ENCODE data around the gene C17orf50. TPM values are rescaled to one million over a fixed set of nuclear protein-coding genes. Genes with fewer than 3 reads are reported as not detected.
A peak's percentile ranks its signal among the peaks of the same experiment; 100 is the strongest.

The C17orf50 gene
- polyA plus RNA-seq, 12 donors = 0.16 TPM; not detected in 11

DNA sequence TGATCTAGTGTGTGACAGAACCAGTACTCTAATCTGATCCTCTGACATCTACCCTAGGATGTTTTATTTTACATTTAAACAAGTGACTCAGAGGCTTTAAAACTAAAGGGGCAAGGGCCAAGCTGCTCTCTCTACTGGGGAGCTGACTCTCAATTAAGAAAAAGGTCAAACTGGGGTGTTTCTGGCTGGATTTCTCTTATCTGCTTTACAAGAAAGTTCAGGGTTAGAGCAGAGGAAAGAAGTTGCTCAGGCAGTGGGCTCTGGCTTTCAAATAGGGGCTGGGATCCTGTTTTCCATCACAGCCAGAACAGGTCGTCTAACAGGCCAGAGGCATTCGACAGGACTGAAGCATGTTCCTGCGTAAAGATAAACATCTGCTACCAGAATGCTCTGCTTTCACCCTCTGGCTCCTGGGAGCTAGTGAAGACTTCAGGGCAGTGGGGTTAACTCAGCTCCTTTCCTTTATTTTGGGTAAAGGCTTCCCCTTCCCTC, 26.3 kb downstream of the C17orf50 start:
- DNase-seq = no peak

DNA sequence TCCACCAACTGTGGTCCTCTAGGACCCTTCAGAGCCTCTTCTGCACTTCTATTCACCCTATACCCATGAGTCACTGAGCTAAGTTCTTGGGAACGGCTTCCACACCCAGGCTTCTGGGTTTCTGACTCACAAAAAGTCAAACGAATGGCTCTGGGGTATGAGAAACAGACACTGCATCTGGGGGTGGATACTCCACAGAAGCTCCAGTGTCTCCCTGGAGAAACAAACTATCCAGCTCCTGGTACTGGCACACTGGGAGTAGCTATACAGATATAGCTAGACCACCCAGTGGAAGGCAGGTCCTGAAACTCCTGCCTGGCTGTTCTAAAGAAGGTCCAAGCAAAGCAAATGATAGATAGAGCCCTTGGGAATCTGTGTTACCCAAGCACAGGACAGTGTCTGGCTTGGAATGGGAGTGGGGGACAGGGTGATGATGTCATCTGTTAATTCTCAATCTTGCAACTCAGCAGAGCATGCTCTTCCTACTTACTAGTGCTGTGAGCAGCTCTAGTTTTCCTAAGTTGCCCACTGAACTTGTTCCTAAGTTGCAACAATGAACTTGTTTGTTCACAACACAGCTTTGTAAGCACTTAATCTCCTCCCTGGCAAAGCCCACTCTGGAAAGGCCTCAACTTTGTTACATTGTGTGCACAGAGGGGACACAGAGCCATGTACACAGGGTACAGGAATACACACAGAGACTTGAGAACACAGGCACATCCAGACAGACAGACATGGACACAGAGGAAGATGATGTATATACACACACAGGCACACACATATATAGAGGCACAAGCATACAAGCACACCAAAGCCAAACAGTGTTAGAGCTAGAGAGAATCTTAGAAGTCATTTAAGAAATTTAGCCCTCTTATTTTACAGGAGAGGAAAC, 28.0 kb downstream of the C17orf50 start:
- DNase-seq = no peak

DNA sequence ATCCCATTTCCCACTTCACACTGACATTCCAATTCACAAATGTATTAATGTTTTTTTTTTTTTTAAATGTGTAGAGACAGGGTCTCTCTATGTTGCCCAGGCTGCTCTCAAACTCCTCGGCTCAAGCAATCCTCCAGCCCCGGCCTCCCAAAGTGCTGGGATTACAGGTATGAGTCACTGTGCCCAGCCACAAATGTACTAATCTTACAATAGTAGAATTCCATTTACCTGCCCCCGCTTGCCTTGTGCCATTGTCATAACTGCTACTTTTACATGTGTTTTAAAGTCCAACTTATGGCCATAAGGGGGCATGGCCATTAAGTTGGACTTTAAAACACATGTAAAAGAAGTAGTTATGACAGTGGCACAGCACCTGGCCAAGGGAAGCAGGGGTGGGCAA, 30.2 kb downstream of the C17orf50 start:
- no peak for DNase-seq

DNA sequence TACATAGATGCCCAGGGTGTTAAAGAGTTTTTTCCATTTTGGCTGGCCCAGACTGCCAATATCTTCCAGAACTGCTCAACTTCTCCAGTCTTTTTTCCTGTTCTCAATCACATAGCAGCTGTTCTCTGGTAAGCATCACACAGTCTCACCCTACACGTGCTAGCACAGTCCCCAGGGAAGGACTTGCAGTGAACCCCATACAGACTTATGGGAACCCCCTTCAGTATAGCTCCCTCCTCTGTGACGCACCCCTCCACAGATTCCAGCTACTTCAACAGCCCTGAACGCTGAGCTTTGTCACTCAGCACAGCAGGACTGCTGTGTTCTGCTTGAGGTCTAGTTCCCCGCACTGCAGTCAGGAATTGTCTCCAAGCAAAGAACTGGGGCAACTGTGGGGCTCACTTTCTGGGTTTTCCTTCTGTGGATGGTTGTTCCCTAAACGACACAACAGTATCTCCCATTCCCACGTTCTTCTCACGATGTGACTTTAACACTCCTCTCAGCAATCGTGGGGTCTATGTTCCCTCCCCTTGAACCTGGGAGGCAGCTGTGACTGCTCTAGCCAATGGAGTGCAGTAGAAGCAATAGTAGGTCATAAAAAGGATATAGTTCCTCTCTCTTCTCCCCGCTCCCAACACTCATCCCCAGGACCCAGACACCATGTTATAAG, 31.1 kb downstream of the C17orf50 start:
- DNase-seq = no peak

DNA sequence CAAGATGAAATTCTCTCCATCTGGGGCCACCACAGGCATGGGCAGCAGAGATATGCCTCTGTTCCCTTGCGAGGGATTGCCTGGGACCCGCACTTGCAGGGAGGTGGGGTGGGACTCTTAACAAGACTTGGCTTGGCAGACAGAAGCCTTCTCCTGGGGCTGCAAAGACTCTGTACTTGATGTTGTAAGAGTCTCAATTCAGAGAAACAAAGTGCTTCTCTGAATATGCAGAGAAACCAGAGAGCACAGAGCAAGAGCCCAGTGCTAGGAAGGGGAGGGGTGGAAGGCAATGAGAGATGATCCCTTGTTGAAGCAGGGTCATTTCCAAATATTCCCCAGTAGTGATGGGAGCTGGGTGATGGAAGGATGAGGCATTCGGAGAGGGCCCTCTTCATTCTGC, 32.6 kb downstream of the C17orf50 start:
- no peak for DNase-seq

DNA sequence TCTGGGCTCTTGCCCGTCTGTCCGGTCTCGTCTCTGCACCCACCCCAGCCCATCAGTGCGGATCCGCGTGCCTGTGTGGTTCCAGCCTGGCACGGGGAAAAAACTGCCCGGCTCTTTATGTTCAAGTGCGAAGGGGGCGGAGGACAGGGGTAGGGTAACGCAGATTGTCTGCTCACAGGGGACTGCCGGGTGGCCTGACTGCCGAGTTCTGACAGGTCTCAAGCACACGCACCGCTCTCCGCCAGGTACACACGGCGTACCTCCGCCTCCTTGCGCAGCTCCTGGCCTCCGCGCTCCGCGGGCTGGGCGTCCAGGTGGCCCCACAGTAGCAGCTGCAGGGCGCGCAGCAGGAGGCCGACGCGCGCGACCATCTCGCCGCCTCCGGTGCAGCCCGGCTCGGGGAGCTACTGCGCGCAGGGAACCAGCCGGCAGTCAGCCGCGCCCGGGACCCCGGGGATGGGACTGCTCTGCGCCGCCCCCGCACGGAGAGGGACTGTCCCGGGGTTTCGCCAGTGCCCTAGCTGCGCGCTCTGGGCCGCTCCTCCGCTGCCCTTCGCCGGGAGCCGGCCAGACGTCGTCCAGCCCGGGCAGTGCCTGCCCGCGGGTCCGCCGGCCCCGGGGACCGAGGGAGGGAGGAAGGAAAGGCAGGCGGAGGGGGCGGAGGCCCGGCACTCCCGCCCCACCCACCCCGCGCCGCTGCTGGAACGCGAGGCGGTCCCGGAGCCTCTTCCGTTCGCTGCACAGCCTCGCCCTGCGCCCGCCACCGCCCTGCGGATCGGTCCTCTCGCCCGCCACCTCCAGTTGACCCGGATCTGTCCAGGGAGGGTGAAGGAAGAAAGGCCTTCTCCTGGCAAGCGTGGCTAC, 34.6 kb downstream of the C17orf50 start, which contains the start of gene MMP28:
Gene MMP28, minus strand, starts transcription at position 635 of the 864 bp plus-strand sequence. Its CDS starts 264 bp downstream, at position 371.
- no peak for DNase-seq

DNA sequence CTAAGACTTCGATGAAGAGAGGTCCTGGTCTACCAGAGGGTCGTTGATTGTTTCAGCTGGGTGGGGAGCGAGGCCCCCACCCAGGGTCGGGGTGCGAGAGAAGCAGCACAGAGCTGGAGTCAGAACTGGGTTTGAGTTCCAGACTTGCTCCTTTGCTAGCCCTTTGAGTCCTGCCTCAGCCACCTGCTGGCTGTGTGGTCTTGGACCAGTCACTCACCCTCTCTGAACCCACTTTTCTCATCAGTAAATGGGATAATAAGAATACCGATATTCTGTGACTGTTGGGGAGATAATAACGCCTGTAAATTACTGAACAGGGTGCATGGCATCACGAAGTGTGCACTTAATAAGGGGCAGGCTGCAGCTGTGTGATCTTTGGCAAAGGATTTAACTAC, 35.2 kb downstream of the C17orf50 start:
- no peak for DNase-seq

DNA sequence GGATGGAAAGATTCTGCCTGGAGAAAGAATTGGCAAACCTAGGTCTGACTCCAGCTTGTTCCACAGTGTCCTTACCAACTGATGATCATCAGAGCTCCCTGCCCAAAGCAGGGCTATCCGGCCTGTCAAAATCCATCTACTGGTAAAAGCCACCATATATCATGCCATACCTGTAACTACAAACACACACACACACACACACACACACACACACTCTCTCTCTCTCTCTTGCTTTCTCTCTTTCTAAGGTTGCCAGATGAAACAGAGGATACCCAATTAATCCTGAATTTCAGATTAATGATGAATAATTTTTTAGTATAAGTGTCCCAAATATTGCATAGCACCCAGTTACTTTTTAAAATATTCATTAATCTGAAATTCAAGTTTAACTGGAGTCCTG, 36.3 kb downstream of the C17orf50 start:
- DNase-seq = no peak

DNA sequence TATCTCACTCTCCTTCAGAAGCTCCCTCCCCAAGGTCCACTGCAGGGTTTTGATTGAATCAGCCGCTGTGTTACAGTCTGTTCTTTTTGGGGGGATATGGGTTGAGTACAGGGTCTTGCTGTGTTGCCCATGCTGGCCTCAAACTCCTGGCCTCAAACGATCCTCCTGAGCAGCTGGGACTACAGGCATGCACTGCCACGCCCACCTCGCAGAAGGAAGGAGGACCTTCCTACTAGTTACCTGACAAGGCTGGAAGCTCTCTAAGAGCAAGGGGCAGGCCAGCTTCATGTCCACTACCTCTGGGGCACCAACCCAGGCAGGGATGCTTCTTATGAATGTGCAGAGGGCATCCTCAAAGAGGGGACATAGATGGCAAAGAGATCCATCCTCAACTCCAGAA, 36.7 kb downstream of the C17orf50 start:
- DNase-seq = no peak

DNA sequence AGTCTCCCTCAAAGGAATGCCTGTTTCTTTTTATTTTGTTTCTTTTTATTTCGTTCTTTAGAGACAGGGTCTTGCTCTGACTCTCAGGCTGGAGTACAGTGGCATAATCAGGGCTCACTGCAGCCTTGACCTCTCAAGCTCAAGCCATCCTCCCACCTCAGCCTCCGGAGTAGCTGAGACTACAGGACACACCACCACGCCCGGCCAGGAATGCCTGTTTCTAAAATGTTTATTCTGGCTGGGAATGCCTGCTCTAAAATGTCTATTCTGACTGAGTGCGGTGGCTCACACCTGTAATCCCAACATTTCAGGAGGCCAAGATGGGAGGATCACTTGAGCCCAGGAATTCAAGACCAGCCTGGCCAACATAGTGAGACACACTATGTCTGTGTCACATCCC, 37.2 kb downstream of the C17orf50 start:
- no peak for DNase-seq

DNA sequence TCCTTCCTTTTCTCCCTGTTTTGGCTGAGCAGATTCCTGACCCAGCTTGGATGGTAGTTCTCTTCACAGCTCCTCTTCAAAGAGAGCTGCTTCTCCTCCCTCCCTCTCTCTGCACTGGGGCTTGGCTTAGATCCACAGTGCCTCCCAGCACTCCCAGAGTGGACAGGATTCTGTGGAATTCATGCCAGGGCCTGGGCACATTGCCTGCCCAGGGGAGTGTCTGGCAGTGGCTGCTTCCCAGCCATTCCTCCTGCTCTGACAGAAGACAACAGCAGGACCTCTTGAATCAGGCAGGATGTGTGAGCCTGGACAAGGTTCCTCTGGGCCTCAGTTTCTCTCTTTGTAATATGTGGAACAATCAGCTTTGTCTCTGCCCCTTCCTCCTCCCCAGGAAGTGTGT, 39.3 kb downstream of the C17orf50 start:
- DNase-seq = peak; percentile 56

DNA sequence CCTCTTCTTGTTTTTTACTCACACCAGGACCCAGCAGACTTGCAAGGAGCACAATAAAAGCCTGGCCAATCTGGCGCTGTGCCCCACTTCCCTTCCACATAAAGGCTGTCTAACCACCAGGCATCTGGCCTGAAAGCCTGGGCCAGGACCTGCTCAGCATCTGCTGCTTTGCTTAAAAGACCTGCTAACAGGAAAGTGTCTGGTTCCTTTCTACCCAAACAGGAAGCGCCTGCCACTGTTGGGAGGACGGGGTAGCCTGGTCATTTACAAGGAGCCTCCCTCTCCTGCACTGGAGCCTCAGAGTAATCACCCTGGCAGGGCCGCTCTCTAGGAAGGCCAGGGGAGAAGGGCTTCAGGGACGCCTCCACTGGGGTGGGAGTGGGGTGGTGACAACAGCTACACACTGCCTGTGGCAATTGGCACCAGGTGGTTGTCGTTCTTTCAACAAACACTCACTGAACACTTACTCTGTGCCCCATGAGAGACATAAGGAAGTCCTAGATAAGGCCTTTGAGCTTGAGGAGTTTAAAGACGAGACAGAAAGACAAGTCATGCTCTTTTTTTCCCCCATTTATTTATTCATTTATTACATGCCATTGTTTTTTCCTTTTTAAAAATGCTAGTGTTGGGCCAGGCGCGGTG, 41.0 kb downstream of the C17orf50 start:
- peak; percentile 53 for DNase-seq

DNA sequence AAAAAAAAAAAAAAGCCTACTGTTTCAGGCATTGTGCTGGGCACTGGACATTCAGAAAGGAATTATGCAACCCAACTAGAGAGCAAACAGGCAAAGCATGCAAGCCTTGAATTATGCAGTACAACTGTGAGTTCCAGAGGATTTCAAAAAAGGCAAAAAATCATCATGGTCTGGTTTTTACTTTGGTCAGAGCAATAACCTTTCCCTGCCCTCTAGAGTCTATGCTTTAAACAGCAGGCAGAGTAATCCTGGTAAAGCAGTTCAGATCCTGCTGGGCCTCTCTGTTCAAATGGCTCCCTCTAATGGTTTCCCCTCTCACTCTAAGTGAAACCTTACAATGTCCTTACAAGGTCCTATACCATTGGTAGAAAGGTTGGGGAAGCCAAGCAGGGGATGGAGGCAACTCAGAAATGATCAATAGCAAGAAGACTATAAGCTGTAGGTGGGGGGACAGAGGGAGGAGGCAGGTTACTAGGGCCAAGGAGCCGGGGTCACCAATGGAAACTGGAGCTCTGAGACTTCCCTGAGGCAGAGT, 44.0 kb downstream of the C17orf50 start:
- DNase-seq = peak; percentile 74

DNA sequence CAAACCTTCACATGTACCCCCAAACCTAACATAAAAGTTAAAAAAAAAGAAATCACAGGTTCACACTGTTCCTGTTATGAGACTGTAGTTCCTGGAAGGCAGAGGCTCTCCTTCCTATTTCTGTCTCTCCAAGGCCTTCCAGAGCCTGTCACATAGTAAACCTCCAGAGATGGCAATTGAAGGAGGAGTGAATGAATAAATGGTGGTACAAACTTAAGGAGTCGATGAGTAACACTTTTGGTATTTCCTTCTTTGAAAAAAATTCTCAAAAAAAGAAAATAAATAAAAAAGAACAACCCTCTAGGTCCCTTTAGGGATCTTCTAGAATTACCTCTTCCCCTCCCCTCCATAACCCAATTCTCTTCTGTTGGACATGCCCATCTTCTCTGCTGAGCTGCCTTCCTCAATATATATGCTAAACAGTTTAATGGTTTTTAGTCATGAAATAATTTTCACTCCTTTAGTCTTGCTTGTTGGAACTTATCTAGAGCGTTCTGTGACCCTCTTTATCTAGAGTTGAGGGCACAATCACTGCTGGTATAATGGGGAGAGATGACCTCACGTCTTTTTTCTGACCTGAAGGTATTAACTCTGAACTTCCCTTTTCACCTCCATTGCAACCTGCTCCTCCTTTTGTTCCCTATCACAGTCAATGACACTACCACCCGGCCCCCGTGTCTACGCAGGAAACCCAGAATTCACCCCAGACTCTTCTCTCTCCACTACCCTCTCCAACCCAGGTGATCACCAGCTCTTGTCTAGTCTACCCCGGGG, 46.9 kb downstream of the C17orf50 start:
- DNase-seq = no peak

DNA sequence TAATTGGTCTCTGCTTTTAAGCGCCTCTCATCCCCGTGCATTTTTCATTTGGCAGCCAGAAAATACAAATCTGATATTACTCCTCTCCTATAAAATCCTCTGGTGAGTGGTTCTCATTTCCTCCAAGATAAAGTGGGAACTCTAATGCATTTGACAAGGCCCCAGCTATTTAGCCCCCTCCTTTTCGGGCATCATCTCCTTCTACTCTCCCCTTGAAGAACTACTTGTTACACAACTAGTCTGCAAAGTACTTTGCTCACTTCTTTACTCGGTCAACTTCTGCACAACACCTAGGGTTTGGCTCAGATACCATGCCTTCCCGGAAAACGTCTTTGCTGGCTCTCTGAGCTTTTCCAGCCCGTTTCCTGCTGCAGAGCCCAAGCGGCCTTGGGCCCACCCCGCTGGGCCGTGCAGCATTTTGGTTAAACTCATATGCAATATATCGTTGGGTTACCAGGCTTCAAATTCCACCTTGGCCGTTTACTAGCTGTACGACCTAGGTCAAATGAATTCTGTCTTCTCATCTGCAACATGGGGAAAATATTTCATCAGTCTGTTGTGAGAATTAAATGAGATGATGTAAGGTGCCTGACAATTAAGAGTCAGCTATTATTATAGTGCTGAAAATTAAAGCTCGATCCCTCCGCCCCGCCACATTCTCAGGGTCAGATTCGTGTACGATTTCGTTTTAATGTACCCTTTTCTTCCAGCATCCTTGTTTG, 47.7 kb downstream of the C17orf50 start:
- DNase-seq = no peak

DNA sequence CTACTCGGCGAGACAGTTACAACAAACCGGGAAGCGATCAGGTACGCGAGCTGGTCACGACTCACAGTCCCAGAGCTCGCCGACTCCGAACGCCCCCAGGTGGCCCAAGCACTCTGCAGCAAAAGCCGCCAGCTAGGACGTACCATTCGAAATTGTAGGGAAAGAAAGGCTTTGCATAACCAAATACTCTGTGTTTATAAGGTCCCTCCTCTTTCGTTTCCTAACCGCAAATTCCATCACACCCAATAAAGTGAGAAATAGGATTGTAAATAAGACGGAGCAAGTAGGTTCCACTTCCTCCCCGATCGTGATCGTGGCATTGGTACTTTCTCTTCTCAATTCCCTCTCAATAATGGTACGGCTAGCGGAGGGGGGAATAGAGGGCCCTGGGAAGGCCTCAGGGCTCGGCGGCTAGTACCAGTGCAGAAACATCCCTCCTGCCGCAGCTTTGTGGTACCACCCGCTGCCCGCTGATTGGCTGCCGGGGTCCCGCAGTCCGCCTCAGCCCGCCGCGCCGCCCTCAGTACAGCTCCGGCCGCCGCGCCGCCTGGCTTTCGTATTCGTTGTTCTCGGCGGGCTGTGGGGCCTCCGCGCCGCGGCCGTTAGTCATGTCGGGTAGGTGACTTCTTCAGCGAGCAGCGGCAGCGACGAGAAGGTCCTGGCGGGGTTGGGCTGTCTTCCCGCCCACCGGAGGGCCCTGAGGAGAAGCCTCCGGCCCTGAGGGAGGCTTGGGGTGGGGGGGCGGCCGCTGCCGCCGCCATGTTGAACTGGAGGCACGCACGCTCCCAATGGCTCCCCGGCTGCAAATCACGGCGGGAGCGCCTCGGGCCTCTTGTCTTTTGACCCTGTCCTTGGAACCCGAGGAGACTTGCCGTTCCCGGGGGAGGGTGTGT, 48.5 kb downstream of the C17orf50 start, which contains the start of gene TAF15:
Gene TAF15, plus strand, starts transcription at position 523 of the 893 bp plus-strand sequence. Its CDS starts 86 bp downstream, at position 609.
- DNase-seq = peak; percentile 96

DNA sequence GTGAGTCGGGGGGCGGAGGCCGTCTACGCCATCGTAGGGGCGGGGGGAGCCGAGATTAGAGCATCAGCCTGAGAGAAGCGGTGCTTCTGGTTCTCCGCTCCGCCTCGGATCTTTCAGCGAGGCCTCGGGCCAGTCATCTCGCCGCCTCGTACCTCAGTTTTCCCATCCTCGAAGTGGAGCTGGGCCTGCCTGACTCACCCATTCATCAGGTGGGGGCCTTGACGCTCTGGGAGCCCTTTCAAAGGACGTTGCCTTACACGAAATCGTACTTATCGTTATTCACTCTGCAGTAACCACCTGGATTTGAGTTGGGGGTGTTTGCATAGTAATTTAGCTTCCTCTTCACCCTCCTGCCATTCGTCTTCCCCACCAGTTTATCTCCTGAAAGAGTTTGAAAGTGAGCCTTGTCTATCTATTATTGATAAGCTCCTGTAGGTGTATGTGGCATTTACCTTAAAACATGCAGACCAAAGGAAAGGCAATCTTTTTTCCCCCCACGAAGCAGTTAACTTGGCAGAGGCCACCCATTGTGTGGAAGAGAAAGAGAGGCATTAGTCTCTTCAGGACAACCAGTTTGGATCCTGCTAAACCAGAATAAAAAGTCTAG, 49.3 kb downstream of the C17orf50 start:
- no peak for DNase-seq

DNA sequence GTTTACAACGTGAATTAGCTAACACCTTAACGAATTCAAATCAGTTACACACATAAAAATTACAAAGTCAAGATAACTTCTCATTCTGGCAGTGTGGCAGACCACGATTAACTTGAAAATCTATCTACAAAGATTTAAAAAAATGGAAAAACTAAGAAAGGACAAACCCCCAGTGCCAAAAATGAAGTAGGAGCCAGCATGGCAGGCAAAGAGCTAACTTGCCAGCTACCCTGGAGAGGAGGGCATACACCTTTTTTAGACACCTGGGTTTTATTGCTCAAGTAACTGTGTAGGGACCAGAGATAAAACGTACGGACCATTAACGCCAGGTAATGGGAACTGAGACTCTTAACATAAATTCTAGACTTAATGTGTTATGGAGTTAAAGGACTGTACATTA, 51.1 kb downstream of the C17orf50 start:
- DNase-seq = no peak

All from muscle of arm (tissue), 12 donors.